Liver (tissue), 3 donors: Measurements from ENCODE around the gene ADCYAP1.

ENCODE experiments used
- EGR1 ChIP-seq, 2 donors: IDR thresholded peaks; 2 replicates each; pipeline ENCODE4 v1.6.1; 2016 to 2018; ENCODE audit warnings: antibody characterized with exemption in 2 of 2, low read depth in 2 of 2
- FOXA1 ChIP-seq: IDR thresholded peaks from 2 replicates; pipeline ENCODE4 v1.6.1; 2016; ENCODE audit warnings: antibody characterized with exemption
- GABPA ChIP-seq, 2 donors: IDR thresholded peaks in 1 of 2; conservative IDR thresholded peaks in 1 of 2; 2 replicates each; pipeline ENCODE4 v1.6.1; 2016; ENCODE audit warnings: antibody characterized with exemption in 2 of 2, mild to moderate bottlenecking in 1 of 2, moderate library complexity in 1 of 2
- HNF4A ChIP-seq, 2 donors: conservative IDR thresholded peaks; 2 replicates each; pipeline ENCODE4 v1.6.1; 2016; ENCODE audit warnings: antibody characterized with exemption in 2 of 2, mild to moderate bottlenecking in 2 of 2
- HNF4G ChIP-seq: IDR thresholded peaks from 2 replicates; pipeline ENCODE4 v1.6.1; 2016; ENCODE audit warnings: antibody characterized with exemption
- JUND ChIP-seq, 2 donors: IDR thresholded peaks; 2 replicates each; pipeline ENCODE4 v1.6.1; 2016; ENCODE audit warnings: antibody characterized with exemption in 2 of 2
- MAX ChIP-seq: IDR thresholded peaks from 2 replicates; pipeline ENCODE4 v1.6.1; 2016; ENCODE audit warnings: antibody characterized with exemption
- RAD21 ChIP-seq, 2 donors: IDR thresholded peaks; 2 replicates each; pipeline ENCODE4 v1.6.1; 2016; ENCODE audit warnings: antibody characterized with exemption in 2 of 2, mild to moderate bottlenecking in 2 of 2
- TAF1 ChIP-seq: conservative IDR thresholded peaks from 2 replicates; pipeline ENCODE4 v1.6.1; 2016; ENCODE audit warnings: antibody characterized with exemption, mild to moderate bottlenecking
- YY1 ChIP-seq: IDR thresholded peaks from 2 replicates; pipeline ENCODE4 v1.6.1; 2016; ENCODE audit warnings: antibody characterized with exemption, mild to moderate bottlenecking
- TF ChIP-seq, protein P1 (sequence below): fragments of 150-350 bp; IDR thresholded peaks from 2 replicates; pipeline ENCODE4 v1.5.1; 2017; ENCODE audit warnings: improper control_type of control experiment, low read depth, low read length; ENCODE audit not compliant: missing input control
- TF ChIP-seq, protein P2 (sequence below): IDR thresholded peaks from 2 replicates; pipeline ENCODE4 v1.6.1; 2016; ENCODE audit warnings: antibody characterized with exemption, mild to moderate bottlenecking
- TF ChIP-seq, protein P3 (sequence below): IDR thresholded peaks from 2 replicates; pipeline ENCODE4 v1.6.1; 2016; ENCODE audit warnings: antibody characterized with exemption
- donor health status: healthy.
- donor health status: healthy.

- TF ChIP-seq, protein P1, sequence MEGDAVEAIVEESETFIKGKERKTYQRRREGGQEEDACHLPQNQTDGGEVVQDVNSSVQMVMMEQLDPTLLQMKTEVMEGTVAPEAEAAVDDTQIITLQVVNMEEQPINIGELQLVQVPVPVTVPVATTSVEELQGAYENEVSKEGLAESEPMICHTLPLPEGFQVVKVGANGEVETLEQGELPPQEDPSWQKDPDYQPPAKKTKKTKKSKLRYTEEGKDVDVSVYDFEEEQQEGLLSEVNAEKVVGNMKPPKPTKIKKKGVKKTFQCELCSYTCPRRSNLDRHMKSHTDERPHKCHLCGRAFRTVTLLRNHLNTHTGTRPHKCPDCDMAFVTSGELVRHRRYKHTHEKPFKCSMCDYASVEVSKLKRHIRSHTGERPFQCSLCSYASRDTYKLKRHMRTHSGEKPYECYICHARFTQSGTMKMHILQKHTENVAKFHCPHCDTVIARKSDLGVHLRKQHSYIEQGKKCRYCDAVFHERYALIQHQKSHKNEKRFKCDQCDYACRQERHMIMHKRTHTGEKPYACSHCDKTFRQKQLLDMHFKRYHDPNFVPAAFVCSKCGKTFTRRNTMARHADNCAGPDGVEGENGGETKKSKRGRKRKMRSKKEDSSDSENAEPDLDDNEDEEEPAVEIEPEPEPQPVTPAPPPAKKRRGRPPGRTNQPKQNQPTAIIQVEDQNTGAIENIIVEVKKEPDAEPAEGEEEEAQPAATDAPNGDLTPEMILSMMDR: no peak
- TF ChIP-seq EGR1 (IDR thresholded peaks at IDR 0.05; ENCODE audit: low read depth in 2 of 2): no peak
- TF ChIP-seq YY1: no peak
- no peak for TF ChIP-seq FOXA1
- TF ChIP-seq, protein P2, sequence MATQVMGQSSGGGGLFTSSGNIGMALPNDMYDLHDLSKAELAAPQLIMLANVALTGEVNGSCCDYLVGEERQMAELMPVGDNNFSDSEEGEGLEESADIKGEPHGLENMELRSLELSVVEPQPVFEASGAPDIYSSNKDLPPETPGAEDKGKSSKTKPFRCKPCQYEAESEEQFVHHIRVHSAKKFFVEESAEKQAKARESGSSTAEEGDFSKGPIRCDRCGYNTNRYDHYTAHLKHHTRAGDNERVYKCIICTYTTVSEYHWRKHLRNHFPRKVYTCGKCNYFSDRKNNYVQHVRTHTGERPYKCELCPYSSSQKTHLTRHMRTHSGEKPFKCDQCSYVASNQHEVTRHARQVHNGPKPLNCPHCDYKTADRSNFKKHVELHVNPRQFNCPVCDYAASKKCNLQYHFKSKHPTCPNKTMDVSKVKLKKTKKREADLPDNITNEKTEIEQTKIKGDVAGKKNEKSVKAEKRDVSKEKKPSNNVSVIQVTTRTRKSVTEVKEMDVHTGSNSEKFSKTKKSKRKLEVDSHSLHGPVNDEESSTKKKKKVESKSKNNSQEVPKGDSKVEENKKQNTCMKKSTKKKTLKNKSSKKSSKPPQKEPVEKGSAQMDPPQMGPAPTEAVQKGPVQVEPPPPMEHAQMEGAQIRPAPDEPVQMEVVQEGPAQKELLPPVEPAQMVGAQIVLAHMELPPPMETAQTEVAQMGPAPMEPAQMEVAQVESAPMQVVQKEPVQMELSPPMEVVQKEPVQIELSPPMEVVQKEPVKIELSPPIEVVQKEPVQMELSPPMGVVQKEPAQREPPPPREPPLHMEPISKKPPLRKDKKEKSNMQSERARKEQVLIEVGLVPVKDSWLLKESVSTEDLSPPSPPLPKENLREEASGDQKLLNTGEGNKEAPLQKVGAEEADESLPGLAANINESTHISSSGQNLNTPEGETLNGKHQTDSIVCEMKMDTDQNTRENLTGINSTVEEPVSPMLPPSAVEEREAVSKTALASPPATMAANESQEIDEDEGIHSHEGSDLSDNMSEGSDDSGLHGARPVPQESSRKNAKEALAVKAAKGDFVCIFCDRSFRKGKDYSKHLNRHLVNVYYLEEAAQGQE: no peak
- no peak for TF ChIP-seq JUND (IDR thresholded peaks at IDR 0.05)
- no peak for TF ChIP-seq MAX
- no peak for TF ChIP-seq GABPA (IDR thresholded peaks at IDR 0.05 in 1 of 2, conservative IDR thresholded peaks at IDR 0.05 in 1 of 2)
- TF ChIP-seq, protein P3, sequence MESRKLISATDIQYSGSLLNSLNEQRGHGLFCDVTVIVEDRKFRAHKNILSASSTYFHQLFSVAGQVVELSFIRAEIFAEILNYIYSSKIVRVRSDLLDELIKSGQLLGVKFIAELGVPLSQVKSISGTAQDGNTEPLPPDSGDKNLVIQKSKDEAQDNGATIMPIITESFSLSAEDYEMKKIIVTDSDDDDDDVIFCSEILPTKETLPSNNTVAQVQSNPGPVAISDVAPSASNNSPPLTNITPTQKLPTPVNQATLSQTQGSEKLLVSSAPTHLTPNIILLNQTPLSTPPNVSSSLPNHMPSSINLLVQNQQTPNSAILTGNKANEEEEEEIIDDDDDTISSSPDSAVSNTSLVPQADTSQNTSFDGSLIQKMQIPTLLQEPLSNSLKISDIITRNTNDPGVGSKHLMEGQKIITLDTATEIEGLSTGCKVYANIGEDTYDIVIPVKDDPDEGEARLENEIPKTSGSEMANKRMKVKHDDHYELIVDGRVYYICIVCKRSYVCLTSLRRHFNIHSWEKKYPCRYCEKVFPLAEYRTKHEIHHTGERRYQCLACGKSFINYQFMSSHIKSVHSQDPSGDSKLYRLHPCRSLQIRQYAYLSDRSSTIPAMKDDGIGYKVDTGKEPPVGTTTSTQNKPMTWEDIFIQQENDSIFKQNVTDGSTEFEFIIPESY: no peak
- TF ChIP-seq TAF1: no peak
- no peak for TF ChIP-seq HNF4A (conservative IDR thresholded peaks at IDR 0.05)
- no peak for TF ChIP-seq HNF4G
- no peak for TF ChIP-seq RAD21 (IDR thresholded peaks at IDR 0.05)
Observed at GRCh38 chr18:887716-888115, 17.0 kb upstream of the ADCYAP1 start.
